Neural progenitor cell (in vitro differentiated cells): ENCODE measurements around the gene WBP2.

Experiments used
- EZH2 ChIP-seq: fragments of 200-600 bp; sonication (generic); IDR thresholded peaks from 2 replicates; pipeline ENCODE4 v1.6.1; 2017; ENCODE audit warnings: antibody characterized with exemption, mild to moderate bottlenecking, moderate library complexity
- EZH2phosphoT487 ChIP-seq: fragments of 200-600 bp; sonication (generic); IDR thresholded peaks from 2 replicates; pipeline ENCODE4 v1.6.1; 2017; ENCODE audit warnings: antibody characterized with exemption
- TF ChIP-seq, protein P1 (sequence below): fragments of 200-600 bp; sonication (generic); IDR thresholded peaks from 2 replicates; pipeline ENCODE4 v1.5.1; 2017; ENCODE audit warnings: antibody characterized with exemption, mild to moderate bottlenecking

DNA sequence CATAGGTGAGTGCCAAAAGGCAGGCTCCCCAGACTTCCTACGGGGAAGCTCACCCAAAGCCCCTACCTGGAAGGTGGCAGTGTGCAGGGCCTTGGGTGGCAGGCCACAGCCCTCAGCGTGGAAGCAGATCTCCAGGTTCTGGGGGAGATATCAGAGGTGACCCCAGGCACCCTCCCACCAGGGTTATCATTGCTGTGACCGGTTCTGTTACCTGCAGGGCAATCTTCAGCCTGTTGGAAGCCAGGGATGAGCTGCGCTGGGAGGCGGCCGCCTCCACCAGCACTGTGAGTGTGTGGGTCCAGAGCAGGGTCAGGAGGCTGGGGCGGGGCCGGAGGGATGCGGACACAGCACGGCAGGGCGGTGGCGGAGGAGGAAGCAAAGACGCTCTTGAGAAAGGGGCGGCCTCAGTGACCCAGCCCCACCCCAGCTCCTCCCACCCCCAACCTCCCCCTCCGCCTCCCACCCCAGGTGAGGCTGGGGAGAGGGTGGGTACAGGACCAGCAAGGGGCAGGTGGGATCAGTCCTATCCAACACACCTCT lies 24.0 kb downstream of the WBP2 start:
- TF ChIP-seq, protein P1, sequence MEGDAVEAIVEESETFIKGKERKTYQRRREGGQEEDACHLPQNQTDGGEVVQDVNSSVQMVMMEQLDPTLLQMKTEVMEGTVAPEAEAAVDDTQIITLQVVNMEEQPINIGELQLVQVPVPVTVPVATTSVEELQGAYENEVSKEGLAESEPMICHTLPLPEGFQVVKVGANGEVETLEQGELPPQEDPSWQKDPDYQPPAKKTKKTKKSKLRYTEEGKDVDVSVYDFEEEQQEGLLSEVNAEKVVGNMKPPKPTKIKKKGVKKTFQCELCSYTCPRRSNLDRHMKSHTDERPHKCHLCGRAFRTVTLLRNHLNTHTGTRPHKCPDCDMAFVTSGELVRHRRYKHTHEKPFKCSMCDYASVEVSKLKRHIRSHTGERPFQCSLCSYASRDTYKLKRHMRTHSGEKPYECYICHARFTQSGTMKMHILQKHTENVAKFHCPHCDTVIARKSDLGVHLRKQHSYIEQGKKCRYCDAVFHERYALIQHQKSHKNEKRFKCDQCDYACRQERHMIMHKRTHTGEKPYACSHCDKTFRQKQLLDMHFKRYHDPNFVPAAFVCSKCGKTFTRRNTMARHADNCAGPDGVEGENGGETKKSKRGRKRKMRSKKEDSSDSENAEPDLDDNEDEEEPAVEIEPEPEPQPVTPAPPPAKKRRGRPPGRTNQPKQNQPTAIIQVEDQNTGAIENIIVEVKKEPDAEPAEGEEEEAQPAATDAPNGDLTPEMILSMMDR: no peak
- TF ChIP-seq EZH2 (no peak), EZH2phosphoT487 (no peak)
